Activated CD8-positive, alpha-beta T cell treated with anti-CD3 and anti-CD28 coated beads for 36 hours (primary cell): ENCODE results near the gene LURAP1L. TPM values are rescaled to one million over a fixed set of nuclear protein-coding genes. Genes with fewer than 3 reads are reported as not detected.

Source experiments
- ATAC-seq: fragments of 200-7000 bp; cut with Tn5 transposase; one replicate; pipeline ENCODE4 v1.10.0; 2021; ENCODE audit warnings: mild to moderate bottlenecking, moderate library complexity
- CTCF ChIA-PET: fragments of 350-600 bp; sonication (Branson Sonifier 250); formaldehyde crosslinking; loops from one replicate; lab custom pipeline; 2021; ENCODE audit warnings: antibody characterized with exemption; lab: Charles Lee
- POLR2A ChIA-PET: fragments of 350-600 bp; sonication (Branson Sonifier 250); formaldehyde crosslinking; loops from one replicate; lab custom pipeline; 2021; ENCODE audit warnings: antibody characterized with exemption; lab: Charles Lee
- DNase-seq: peaks from one replicate; pipeline ENCODE4 v3.0.0-alpha.2; 2020
- H3K27ac Mint-ChIP-seq: one replicate; pipeline ENCODE4 v1.8.0; 2021; ENCODE audit warnings: mild to moderate bottlenecking, mixed read lengths
- H3K27me3 Mint-ChIP-seq: one replicate; pipeline ENCODE4 v1.8.0; 2021; ENCODE audit warnings: mixed read lengths
- H3K36me3 Mint-ChIP-seq: one replicate; pipeline ENCODE4 v1.8.0; 2021; ENCODE audit warnings: low read depth, mixed read lengths
- H3K4me1 Mint-ChIP-seq: one replicate; pipeline ENCODE4 v1.8.0; 2021; ENCODE audit warnings: low read depth, mixed read lengths
- H3K4me3 Mint-ChIP-seq: one replicate; pipeline ENCODE4 v1.8.0; 2021; ENCODE audit warnings: mild to moderate bottlenecking, moderate library complexity, mixed read lengths
- H3K9me3 Mint-ChIP-seq: one replicate; pipeline ENCODE4 v1.8.0; 2021; ENCODE audit warnings: mixed read lengths
- CTCF ChIP-seq: fragments of 200-600 bp; IDR thresholded peaks from one replicate; pipeline ENCODE4 v1.8.0; 2022; ENCODE audit warnings: antibody characterized with exemption, mild to moderate bottlenecking
- intact Hi-C: fragments of 100-400 bp; cut with micrococcal nuclease; formaldehyde crosslinking; loops from one replicate; pipeline ENCODE4 v1.10.0; 2022
- total RNA-seq, 2 experiments: library from RNA; stranded (reverse); gene quantifications; one replicate each; pipeline ENCODE4 v1.2.3, GENCODE V29; 2021

LURAP1L gene
- total RNA-seq, 2 experiments from 2014 or later: not detected

GRCh38 chr9:12775679-12776512, 1.1 kb downstream of the LURAP1L start:
- Mint-ChIP-seq H3K4me1 (peaks cover 6% of the 10 kb centered on the region), H3K36me3 (no peaks in the 10 kb centered on the region), H3K9me3 (peaks cover 3% of the 10 kb centered on the region), H3K4me3 (no peak overlapping the region), H3K27me3 (peaks cover 22% of the 10 kb centered on the region), H3K27ac (no peak overlapping the region)
- intact Hi-C loops: no loop called here
- ATAC-seq (no peak), DNase-seq (no peak)
- ChIA-PET POLR2A (no interaction called here), CTCF (no interaction called here)
- no peak for TF ChIP-seq CTCF

DNA sequence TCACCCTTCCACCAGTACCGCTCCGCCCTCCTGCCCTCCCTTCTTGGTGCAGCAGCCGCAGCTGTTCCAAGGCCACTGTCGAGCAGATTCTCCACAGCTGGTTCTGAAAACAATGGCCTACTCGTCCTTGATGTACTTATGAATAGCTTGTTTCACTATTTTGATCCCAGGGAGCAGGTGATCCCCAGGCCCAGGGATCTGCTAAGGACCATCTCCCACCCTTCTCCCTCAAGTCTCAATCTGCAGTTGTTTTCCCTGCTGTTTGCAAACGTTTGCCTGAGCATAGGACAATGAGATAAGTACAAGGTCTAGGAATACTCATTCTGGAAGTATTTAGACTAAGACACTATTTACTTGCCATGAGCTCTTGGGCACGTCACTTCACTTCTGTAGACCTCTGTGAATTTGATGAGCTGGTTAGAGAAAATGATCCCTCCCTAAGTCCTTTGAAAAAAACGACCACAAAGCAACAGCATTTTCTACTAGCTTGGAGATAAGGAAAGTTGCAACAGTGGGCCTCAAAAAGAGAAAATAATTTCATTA, 1.8 kb downstream of the LURAP1L start:
- Mint-ChIP-seq H3K27ac (no peak overlapping the region), H3K4me1 (peaks cover 6% of the 10 kb centered on the region), H3K36me3 (no peaks in the 10 kb centered on the region), H3K4me3 (no peak overlapping the region), H3K9me3 (peaks cover 3% of the 10 kb centered on the region), H3K27me3 (peaks cover 22% of the 10 kb centered on the region)
- ATAC-seq: no peak
- DNase-seq: no peak
- TF ChIP-seq CTCF: no peak
- intact Hi-C loops: no loop called here
- POLR2A ChIA-PET: no interaction called here
- CTCF ChIA-PET: no interaction called here

DNA sequence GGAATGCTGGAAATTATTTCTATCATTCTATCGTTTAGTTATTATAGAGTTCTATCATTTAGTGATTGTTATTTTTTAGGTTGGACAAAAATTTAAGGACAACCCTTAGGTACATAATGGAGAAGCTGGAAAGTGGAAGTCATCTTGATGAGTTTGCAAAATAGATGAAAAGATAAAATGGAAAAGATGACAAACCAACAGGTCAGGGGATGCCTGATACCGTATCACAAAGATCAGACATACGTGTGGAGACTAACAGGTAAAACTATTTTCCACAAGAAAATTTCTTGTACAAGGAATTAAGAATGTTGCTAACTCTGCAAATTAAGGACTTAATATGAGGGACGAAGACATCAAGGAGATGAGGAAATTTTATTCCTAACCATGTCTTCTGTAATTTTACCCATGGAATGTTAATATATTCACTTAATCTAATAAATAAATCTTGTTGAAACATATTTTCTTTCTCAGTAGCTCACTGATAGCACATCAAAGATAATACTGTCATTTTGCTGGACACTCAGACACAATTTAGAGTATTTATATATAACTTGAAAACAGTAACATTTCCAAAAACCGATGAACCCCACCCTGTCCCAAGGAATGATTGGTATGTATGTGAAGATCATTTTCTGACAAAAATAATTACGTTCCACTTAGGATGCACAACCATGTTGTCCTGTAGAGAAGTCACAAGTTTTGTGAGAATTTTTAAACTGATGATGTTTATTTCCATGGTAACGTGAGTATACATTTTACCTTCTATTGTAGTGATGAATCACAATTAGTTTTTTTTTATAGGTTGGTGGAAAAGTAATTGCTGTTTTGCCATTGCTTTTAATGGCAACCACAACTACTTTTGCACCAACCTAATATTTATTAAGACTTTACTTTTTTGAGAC, 2.6 kb downstream of the LURAP1L start:
- CTCF ChIA-PET: no interaction called here
- Mint-ChIP-seq H3K36me3 (no peaks in the 10 kb centered on the region), H3K4me1 (peaks cover 6% of the 10 kb centered on the region), H3K27me3 (peaks cover 22% of the 10 kb centered on the region), H3K4me3 (no peak overlapping the region), H3K9me3 (peaks cover 3% of the 10 kb centered on the region), H3K27ac (no peak overlapping the region)
- no peak for TF ChIP-seq CTCF
- no peak for ATAC-seq
- no peak for DNase-seq
- intact Hi-C loops: no loop called here
- POLR2A ChIA-PET: no interaction called here

DNA sequence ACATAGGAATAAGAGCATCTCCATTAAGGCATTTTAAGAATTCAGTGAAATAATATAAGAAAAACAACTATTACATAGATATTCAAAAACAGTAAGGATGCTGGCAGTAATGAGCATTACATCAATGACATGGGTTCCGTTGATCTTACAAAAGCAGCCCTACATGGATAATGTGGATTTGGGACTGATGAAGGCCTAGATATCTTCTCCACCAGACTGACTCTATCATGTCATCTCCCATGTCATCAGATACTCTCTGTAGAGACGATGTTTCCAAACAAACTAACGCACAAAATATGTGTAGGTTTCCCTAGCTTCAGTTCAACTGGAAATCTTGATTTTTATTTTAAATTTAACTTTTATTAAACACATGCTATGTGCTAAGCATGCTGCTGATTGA, 3.6 kb downstream of the LURAP1L start:
- peaks cover 6% of the 10 kb centered on the region for H3K4me1 Mint-ChIP-seq
- H3K4me3 Mint-ChIP-seq: no peak overlapping the region
- no peaks in the 10 kb centered on the region for H3K36me3 Mint-ChIP-seq
- no peak for TF ChIP-seq CTCF
- POLR2A ChIA-PET: no interaction called here
- H3K27me3 Mint-ChIP-seq: peaks cover 21% of the 10 kb centered on the region
- ATAC-seq (no peak), DNase-seq (no peak)
- intact Hi-C loops: no loop called here
- peaks cover 3% of the 10 kb centered on the region for H3K9me3 Mint-ChIP-seq
- CTCF ChIA-PET: no interaction called here
- no peak overlapping the region for H3K27ac Mint-ChIP-seq
